B cell (primary cell): ENCODE data around the gene NCOA3. TPM values are rescaled to one million over a fixed set of nuclear protein-coding genes. Genes with fewer than 3 reads are reported as not detected.

Source experiments
- ATAC-seq: fragments of 200-7000 bp; cut with Tn5 transposase; one replicate; pipeline ENCODE4 v1.10.0; 2021; ENCODE audit warnings: low read depth, mild to moderate bottlenecking, moderate number of reproducible peaks, moderate library complexity
- CTCF ChIA-PET: fragments of 350-600 bp; sonication (Branson Sonifier 250); formaldehyde crosslinking; loops from one replicate; lab custom pipeline; 2021; ENCODE audit warnings: antibody characterized with exemption, inconsistent platforms; lab: Charles Lee
- POLR2A ChIA-PET: fragments of 350-600 bp; sonication (Branson Sonifier 250); formaldehyde crosslinking; loops from one replicate; lab custom pipeline; 2021; ENCODE audit warnings: antibody characterized with exemption; lab: Charles Lee
- DNase-seq: peaks from one replicate; pipeline ENCODE4 v3.0.0; 2013
- H2AFZ ChIP-seq: 2 replicates; pipeline ENCODE4 v1.6.1; 2012; ENCODE audit warnings: mild to moderate bottlenecking, low read depth, low read length; ENCODE audit not compliant: insufficient read depth, poor library complexity, severe bottlenecking
- H3K27ac ChIP-seq, 2 donors: 1 replicate in 1 of 2; 2 replicates in 1 of 2; pipeline ENCODE4 v1.5.1; 2012 to 2013; ENCODE audit warnings: low read length in 2 of 2, mild to moderate bottlenecking in 2 of 2, moderate library complexity in 1 of 2
- H3K27me3 ChIP-seq, 4 experiments: fragments of 200-600 bp in 1 of 4; sonication (generic) in 1 of 4; replicated peaks in 1 of 4; 1 replicate in 2 of 4; 2 replicates in 2 of 4; pipeline versions ENCODE4 v1.6.1 to v1.7.0; 2013 to 2016; ENCODE audit warnings: low read length in 3 of 4, mild to moderate bottlenecking in 2 of 4, mixed read lengths in 1 of 4, moderate library complexity in 1 of 4; ENCODE audit not compliant: insufficient read depth in 4 of 4, control insufficient read depth in 3 of 4; ENCODE audit errors: control extremely low read depth in 1 of 4
- H3K36me3 ChIP-seq, 2 experiments: replicated peaks in 1 of 2; 1 replicate in 1 of 2; 2 replicates in 1 of 2; pipeline versions ENCODE4 v1.6.1 to v1.7.1; 2013; ENCODE audit warnings: low read length in 1 of 2; ENCODE audit not compliant: insufficient read depth in 2 of 2, control insufficient read depth in 1 of 2; ENCODE audit errors: control extremely low read depth in 1 of 2, extremely low read depth in 1 of 2
- H3K4me1 ChIP-seq, 2 donors: fragments of 200-600 bp in 1 of 2; sonication (generic) in 1 of 2; 1 replicate in 1 of 2; 2 replicates in 1 of 2; pipeline versions ENCODE4 v1.5.1 to v1.6.1; 2013 to 2017; ENCODE audit warnings: low read length in 2 of 2; ENCODE audit not compliant: control insufficient read depth in 2 of 2, insufficient read depth in 2 of 2
- H3K4me2 ChIP-seq: replicated peaks from 2 replicates; pipeline ENCODE3; 2012; ENCODE audit warnings: mild to moderate bottlenecking, low read depth, low read length; ENCODE audit not compliant: poor library complexity, severe bottlenecking
- H3K4me3 ChIP-seq, 5 experiments: fragments of 200-600 bp in 1 of 5; sonication (generic) in 1 of 5; 1 replicate in 3 of 5; 2 replicates in 2 of 5; pipeline versions ENCODE4 v1.5.1 to v1.7.0; 2011 to 2016; ENCODE audit warnings: low read length in 4 of 5, mild to moderate bottlenecking in 4 of 5, low read depth in 2 of 5, control low read depth in 1 of 5, moderate library complexity in 1 of 5; ENCODE audit not compliant: insufficient read depth in 1 of 5; ENCODE audit errors: control extremely low read depth in 1 of 5, extremely low read depth in 1 of 5
- H3K79me2 ChIP-seq: fragments of 200-600 bp; sonication (generic); one replicate; pipeline ENCODE4 v1.6.0; 2016; ENCODE audit warnings: low read length; ENCODE audit not compliant: control insufficient read depth, insufficient read depth
- H3K9ac ChIP-seq: fragments of 200-600 bp; sonication (generic); 2 replicates; pipeline ENCODE4 v1.6.1; 2017; ENCODE audit warnings: mild to moderate bottlenecking, low read length, moderate library complexity
- H3K9me3 ChIP-seq, 3 donors: one replicate each; pipeline versions ENCODE4 v1.6.1 to v1.7.1; 2013; ENCODE audit warnings: low read length in 2 of 3; ENCODE audit not compliant: control insufficient read depth in 2 of 3, insufficient read depth in 1 of 3; ENCODE audit errors: control extremely low read depth in 1 of 3
- H4K20me1 ChIP-seq: 2 replicates; pipeline ENCODE4 v1.6.0; 2012; ENCODE audit warnings: mild to moderate bottlenecking, low read length; ENCODE audit not compliant: insufficient read depth, control insufficient read depth, poor library complexity, severe bottlenecking
- H3K27ac Mint-ChIP-seq: one replicate; pipeline ENCODE4 v1.8.0; 2021; ENCODE audit warnings: mixed read lengths
- H3K27me3 Mint-ChIP-seq: one replicate; pipeline ENCODE4 v1.8.0; 2021; ENCODE audit warnings: mixed read lengths
- H3K4me1 Mint-ChIP-seq: one replicate; pipeline ENCODE4 v1.8.0; 2021; ENCODE audit warnings: mixed read lengths
- H3K4me3 Mint-ChIP-seq: one replicate; pipeline ENCODE4 v1.8.0; 2021; ENCODE audit warnings: mixed read lengths
- H3K9me3 Mint-ChIP-seq: one replicate; pipeline ENCODE4 v1.8.0; 2022; ENCODE audit warnings: mixed read lengths; ENCODE audit not compliant: insufficient read depth
- EZH2 ChIP-seq: IDR thresholded peaks from 2 replicates; pipeline ENCODE4 v1.6.1; 2012; ENCODE audit warnings: borderline replicate concordance, low read depth, mild to moderate bottlenecking, moderate library complexity, low read length; ENCODE audit not compliant: insufficient read depth, poor library complexity, severe bottlenecking
- WGBS: methylation state at CpG from one replicate; pipeline ENCODE4 v1.1.5; 2013; ENCODE audit warnings: missing lambda C conversion rate; ENCODE audit not compliant: insufficient coverage; 5-methylcytosine and 5-hydroxymethylcytosine counted together
- intact Hi-C: fragments of 100-400 bp; cut with micrococcal nuclease; formaldehyde crosslinking; loops from one replicate; pipeline ENCODE4 v1.10.0; 2022
- polyA plus RNA-seq: library from polyadenylated mRNA; depleted of rRNA; stranded (reverse); fragments of >200 nt; gene quantifications from 2 replicates; pipeline ENCODE4 v1.2.3, GENCODE V29; 2012
- total RNA-seq, 2 donors: library from RNA; stranded (reverse); fragments of 120-200 nt in 1 of 2; gene quantifications; 1 replicate in 1 of 2; 2 replicates in 1 of 2; pipeline versions ENCODE4 v1.2.3 to v1.2.4, GENCODE V29; 2013 to 2022
- TF ChIP-seq, protein P1 (sequence below): fragments of 200-600 bp; IDR thresholded peaks from one replicate; pipeline ENCODE4 v1.8.0; 2022; ENCODE audit warnings: antibody characterized with exemption, mild to moderate bottlenecking

NCOA3 gene
- total and polyA plus RNA-seq, 2 donors (not counting 1 experiment from before 2014, with no cell fraction given) = 54.0 to 309 TPM

- H3K36me3 ChIP-seq = no peaks in the 10 kb centered on the region
- ATAC-seq (no peak), DNase-seq (no peak)
- TF ChIP-seq, protein P1, sequence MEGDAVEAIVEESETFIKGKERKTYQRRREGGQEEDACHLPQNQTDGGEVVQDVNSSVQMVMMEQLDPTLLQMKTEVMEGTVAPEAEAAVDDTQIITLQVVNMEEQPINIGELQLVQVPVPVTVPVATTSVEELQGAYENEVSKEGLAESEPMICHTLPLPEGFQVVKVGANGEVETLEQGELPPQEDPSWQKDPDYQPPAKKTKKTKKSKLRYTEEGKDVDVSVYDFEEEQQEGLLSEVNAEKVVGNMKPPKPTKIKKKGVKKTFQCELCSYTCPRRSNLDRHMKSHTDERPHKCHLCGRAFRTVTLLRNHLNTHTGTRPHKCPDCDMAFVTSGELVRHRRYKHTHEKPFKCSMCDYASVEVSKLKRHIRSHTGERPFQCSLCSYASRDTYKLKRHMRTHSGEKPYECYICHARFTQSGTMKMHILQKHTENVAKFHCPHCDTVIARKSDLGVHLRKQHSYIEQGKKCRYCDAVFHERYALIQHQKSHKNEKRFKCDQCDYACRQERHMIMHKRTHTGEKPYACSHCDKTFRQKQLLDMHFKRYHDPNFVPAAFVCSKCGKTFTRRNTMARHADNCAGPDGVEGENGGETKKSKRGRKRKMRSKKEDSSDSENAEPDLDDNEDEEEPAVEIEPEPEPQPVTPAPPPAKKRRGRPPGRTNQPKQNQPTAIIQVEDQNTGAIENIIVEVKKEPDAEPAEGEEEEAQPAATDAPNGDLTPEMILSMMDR = no peak
- no peak for TF ChIP-seq EZH2
- H3K4me3 Mint-ChIP-seq = no peak overlapping the region
- H3K79me2 ChIP-seq = peaks cover 12% of the 10 kb centered on the region
- no peak overlapping the region for H3K4me2 ChIP-seq
- no peaks in the 10 kb centered on the region for H4K20me1 ChIP-seq
- no peaks in the 10 kb centered on the region for H3K27me3 Mint-ChIP-seq
- no peak overlapping the region for H3K27ac ChIP-seq
- 100% methylated on average over 1 of the region's 6 CpGs for WGBS
- H3K27ac Mint-ChIP-seq = peak overlapping the region; percentile 41
- H3K9me3 ChIP-seq = no peaks in the 10 kb centered on the region
- peaks cover 44% of the 10 kb centered on the region for H3K4me1 Mint-ChIP-seq
- intact Hi-C loops = no loop called here
- no peak overlapping the region for H2AFZ ChIP-seq
- no peak overlapping the region for H3K9ac ChIP-seq
- POLR2A ChIA-PET = interaction anchor here (0.5 to 1.3 kb wide), 3 partner anchors 11 to 67 kb away, joined by 3 to 4 read pairs (median 4); no protein-coding TSS in a partner anchor
- CTCF ChIA-PET = interaction anchor here (1.1 to 2.9 kb wide), 2 partner anchors 96 to 98 kb away, joined by 3 to 11 read pairs; no protein-coding TSS in a partner anchor
- H3K4me3 ChIP-seq = no peak overlapping the region
- H3K4me1 ChIP-seq = peaks cover 12 to 19% of the 10 kb centered on the region in 2 donors
- no peaks in the 10 kb centered on the region for H3K27me3 ChIP-seq
- no peaks in the 10 kb centered on the region for H3K9me3 Mint-ChIP-seq
Measured at GRCh38 chr20:47480239-47480638, 21.4 kb upstream of the NCOA3 start.

DNA sequence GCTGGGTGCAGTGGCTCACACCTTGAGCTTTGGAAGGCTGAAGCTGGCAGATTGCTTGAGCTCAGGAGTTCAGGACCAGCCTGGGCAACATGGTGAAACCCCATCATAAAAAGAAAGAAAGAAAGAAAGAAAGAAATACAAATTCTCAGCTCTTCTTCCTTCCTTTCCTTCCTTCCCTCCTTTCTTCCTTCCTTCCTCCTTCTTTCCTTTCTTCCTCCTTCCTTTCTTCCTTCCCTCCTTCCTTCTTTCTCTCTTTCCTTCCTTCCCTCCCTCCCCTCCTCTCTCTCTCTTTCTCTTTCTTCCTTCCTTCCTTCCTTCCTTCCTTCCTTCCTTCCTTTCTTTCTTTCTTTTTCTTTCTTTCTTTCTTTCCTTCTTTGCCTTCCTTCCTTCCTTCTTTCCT, 21.0 kb upstream of the NCOA3 start:
- H3K4me3 Mint-ChIP-seq = no peak overlapping the region
- no peak for DNase-seq
- H3K27me3 Mint-ChIP-seq = no peaks in the 10 kb centered on the region
- no peaks in the 10 kb centered on the region for H3K36me3 ChIP-seq
- H2AFZ ChIP-seq = no peak overlapping the region
- peaks cover 17% of the 10 kb centered on the region for H3K79me2 ChIP-seq
- no peaks in the 10 kb centered on the region for H3K9me3 Mint-ChIP-seq
- peaks cover 14 to 24% of the 10 kb centered on the region in 2 donors for H3K4me1 ChIP-seq
- TF ChIP-seq EZH2 = no peak
- TF ChIP-seq, protein P1 = no peak
- H3K27me3 ChIP-seq = no peaks in the 10 kb centered on the region
- H3K4me1 Mint-ChIP-seq = peaks cover 47% of the 10 kb centered on the region
- no peak overlapping the region for H3K27ac Mint-ChIP-seq
- H3K4me2 ChIP-seq = no peak overlapping the region
- no peaks in the 10 kb centered on the region for H3K9me3 ChIP-seq
- no peak overlapping the region for H3K4me3 ChIP-seq
- no peak for ATAC-seq
- no peaks in the 10 kb centered on the region for H4K20me1 ChIP-seq
- intact Hi-C loops = no loop called here
- H3K9ac ChIP-seq = no peak overlapping the region
- ChIA-PET CTCF (interaction anchor here (1.1 to 2.9 kb wide), 2 partner anchors 97 to 99 kb away, joined by 3 to 11 read pairs; no protein-coding TSS in a partner anchor), POLR2A (interaction anchor here (0.5 to 1.3 kb wide), 3 partner anchors 12 to 68 kb away, joined by 3 to 4 read pairs (median 4); no protein-coding TSS in a partner anchor)
- no peak overlapping the region for H3K27ac ChIP-seq
